Calu3 (cell line): Measurements from ENCODE around the gene UTRN. TPM values are rescaled to one million over a fixed set of nuclear protein-coding genes. Genes with fewer than 3 reads are reported as not detected.

Experiments used
- BruUV-seq: library from RNA; stranded (reverse); fragments of 400-500 nt; replicated peaks from 2 replicates; lab custom pipeline; 2021; lab: Mats Ljungman, UMichigan
- CTCF ChIA-PET: fragments of 300-600 bp; sonication (Branson Sonifier 250); formaldehyde crosslinking; loops from one replicate; lab custom pipeline; 2022; ENCODE audit warnings: antibody characterized with exemption; lab: Charles Lee
- DNase-seq: peaks from one replicate; pipeline ENCODE4 v3.0.0; 2022
- H3K27ac Mint-ChIP-seq: one replicate; pipeline ENCODE4 v1.8.0; 2022; ENCODE audit warnings: mixed read lengths; ENCODE audit not compliant: unreplicated experiment
- H3K27me3 Mint-ChIP-seq: one replicate; pipeline ENCODE4 v1.8.0; 2022; ENCODE audit warnings: mixed read lengths; ENCODE audit not compliant: unreplicated experiment
- H3K36me3 Mint-ChIP-seq: one replicate; pipeline ENCODE4 v1.8.0; 2022; ENCODE audit warnings: mild to moderate bottlenecking, moderate library complexity, mixed read lengths; ENCODE audit not compliant: insufficient read depth, unreplicated experiment
- H3K4me1 Mint-ChIP-seq: one replicate; pipeline ENCODE4 v1.8.0; 2022; ENCODE audit warnings: mild to moderate bottlenecking, low read depth, mixed read lengths; ENCODE audit not compliant: unreplicated experiment
- H3K4me3 Mint-ChIP-seq: one replicate; pipeline ENCODE4 v1.8.0; 2022; ENCODE audit warnings: mild to moderate bottlenecking, low read depth, moderate library complexity, mixed read lengths; ENCODE audit not compliant: unreplicated experiment
- H3K9me3 Mint-ChIP-seq: one replicate; pipeline ENCODE4 v1.8.0; 2022; ENCODE audit warnings: low read depth, mixed read lengths; ENCODE audit not compliant: unreplicated experiment
- intact Hi-C: fragments of 100-400 bp; cut with micrococcal nuclease; formaldehyde crosslinking; loops from one replicate; pipeline ENCODE4 v1.10.0; 2022; ENCODE audit not compliant: unreplicated experiment
- total RNA-seq: library from RNA; stranded (reverse); gene quantifications from 2 replicates; pipeline ENCODE4 v1.2.3, GENCODE V29; 2022
- TF ChIP-seq, protein P1 (sequence below): fragments of 200-600 bp; IDR thresholded peaks from one replicate; pipeline ENCODE4 v1.8.0; 2022; ENCODE audit warnings: antibody characterized with exemption; ENCODE audit not compliant: unreplicated experiment

The UTRN gene
- total RNA-seq, 1 experiment from 2014 or later: 109 TPM

DNA sequence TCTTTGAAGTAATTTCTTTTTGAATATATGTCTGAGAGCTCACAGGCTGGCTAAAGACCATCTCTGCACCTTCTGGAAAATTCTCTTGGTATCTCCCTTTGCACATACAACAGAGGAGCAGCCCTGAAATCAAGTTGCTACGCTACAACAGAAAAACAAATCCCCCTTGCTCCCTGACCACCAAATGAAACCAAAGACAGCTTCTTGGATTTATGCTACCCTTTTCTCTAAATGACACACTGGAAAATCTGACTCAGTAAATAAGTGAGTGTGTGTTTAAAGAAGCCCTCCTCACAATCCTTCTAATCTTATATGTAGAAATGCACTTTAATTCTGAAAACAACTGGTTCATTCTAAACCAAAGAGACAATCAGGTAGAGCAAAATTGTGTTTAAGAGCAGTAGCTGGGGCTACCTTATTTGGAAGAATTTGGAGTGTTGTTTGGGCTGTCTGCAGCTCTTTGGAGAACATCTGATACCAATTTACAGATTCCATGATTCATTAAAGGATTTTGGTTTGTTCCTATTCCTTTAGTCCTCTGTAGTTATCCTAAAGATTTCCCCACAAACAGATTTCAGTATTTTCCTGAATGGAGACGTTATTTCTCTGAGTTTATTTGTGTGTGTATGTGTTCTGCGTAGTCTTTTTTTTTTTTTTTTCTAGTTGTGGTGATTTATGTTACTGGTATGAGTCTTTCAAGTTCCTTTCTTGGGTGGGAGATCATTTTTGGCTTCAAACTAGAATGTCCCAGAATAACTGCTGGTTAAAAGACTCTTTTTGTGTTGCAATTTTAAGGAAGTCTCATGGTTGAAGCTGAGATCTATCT, 36.4 kb upstream of the UTRN start:
- TF ChIP-seq, protein P1, sequence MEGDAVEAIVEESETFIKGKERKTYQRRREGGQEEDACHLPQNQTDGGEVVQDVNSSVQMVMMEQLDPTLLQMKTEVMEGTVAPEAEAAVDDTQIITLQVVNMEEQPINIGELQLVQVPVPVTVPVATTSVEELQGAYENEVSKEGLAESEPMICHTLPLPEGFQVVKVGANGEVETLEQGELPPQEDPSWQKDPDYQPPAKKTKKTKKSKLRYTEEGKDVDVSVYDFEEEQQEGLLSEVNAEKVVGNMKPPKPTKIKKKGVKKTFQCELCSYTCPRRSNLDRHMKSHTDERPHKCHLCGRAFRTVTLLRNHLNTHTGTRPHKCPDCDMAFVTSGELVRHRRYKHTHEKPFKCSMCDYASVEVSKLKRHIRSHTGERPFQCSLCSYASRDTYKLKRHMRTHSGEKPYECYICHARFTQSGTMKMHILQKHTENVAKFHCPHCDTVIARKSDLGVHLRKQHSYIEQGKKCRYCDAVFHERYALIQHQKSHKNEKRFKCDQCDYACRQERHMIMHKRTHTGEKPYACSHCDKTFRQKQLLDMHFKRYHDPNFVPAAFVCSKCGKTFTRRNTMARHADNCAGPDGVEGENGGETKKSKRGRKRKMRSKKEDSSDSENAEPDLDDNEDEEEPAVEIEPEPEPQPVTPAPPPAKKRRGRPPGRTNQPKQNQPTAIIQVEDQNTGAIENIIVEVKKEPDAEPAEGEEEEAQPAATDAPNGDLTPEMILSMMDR: no peak
- CTCF ChIA-PET: no interaction called here
- intact Hi-C loops: no loop called here
- Mint-ChIP-seq H3K27ac (no peak overlapping the region), H3K4me1 (no peaks in the 10 kb centered on the region), H3K4me3 (no peak overlapping the region), H3K27me3 (no peaks in the 10 kb centered on the region), H3K9me3 (peaks cover 2% of the 10 kb centered on the region), H3K36me3 (no peaks in the 10 kb centered on the region)
- no peak for DNase-seq
- BruUV-seq: no TSS peak

DNA sequence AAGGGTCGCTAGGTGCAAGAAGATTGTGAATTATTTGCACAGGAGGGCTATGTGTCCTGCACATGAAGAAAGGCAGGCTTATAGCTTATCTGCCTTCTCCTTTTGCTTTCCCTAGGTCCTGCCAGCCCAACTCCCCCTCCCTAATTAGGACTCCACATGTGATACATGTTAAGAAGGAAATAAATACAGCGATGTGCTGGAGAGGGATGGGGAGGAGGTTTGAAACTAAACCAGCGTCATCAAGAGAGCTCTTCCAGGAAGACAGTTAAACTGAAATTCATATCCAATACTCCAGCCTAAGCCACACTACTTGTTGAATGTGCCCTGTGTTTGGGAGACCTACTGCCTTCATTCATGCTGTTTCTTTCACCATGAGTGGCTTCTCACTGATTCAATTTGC, 34.9 kb upstream of the UTRN start:
- TF ChIP-seq, protein P1: no peak
- Mint-ChIP-seq H3K27me3 (no peaks in the 10 kb centered on the region), H3K36me3 (no peaks in the 10 kb centered on the region), H3K9me3 (peaks cover 2% of the 10 kb centered on the region), H3K27ac (no peak overlapping the region), H3K4me1 (no peaks in the 10 kb centered on the region), H3K4me3 (no peak overlapping the region)
- CTCF ChIA-PET: no interaction called here
- intact Hi-C loops: no loop called here
- no TSS peak for BruUV-seq
- DNase-seq: no peak

- no peak overlapping the region for H3K27ac Mint-ChIP-seq
- no peak for DNase-seq
- intact Hi-C loops: no loop called here
- CTCF ChIA-PET: no interaction called here
- H3K4me3 Mint-ChIP-seq: no peak overlapping the region
- H3K27me3 Mint-ChIP-seq: no peaks in the 10 kb centered on the region
- H3K36me3 Mint-ChIP-seq: no peaks in the 10 kb centered on the region
- TF ChIP-seq, protein P1: no peak
- H3K4me1 Mint-ChIP-seq: no peaks in the 10 kb centered on the region
- H3K9me3 Mint-ChIP-seq: no peaks in the 10 kb centered on the region
- no TSS peak for BruUV-seq
Measured at GRCh38 chr6:144252259-144252658, 32.9 kb upstream of the UTRN start.

GRCh38 chr6:144259986-144260385, 25.1 kb upstream of the UTRN start:
- peaks cover 18% of the 10 kb centered on the region for H3K4me1 Mint-ChIP-seq
- DNase-seq: no peak
- TF ChIP-seq, protein P1: no peak
- CTCF ChIA-PET: no interaction called here
- H3K9me3 Mint-ChIP-seq: no peaks in the 10 kb centered on the region
- BruUV-seq: no TSS peak
- intact Hi-C loops: loop anchor here (10.0 kb wide), 1 partner anchor 225 kb away; no protein-coding TSS in a partner anchor
- H3K27ac Mint-ChIP-seq: no peak overlapping the region
- H3K36me3 Mint-ChIP-seq: no peaks in the 10 kb centered on the region
- H3K4me3 Mint-ChIP-seq: no peak overlapping the region
- H3K27me3 Mint-ChIP-seq: no peaks in the 10 kb centered on the region
